ENCODE data around the gene VPS35L. TPM values are rescaled to one million over a fixed set of nuclear protein-coding genes. Genes with fewer than 3 reads are reported as not detected.

The VPS35L gene
- total RNA-seq, 4 donors from 2014 or later: 29.2 to 55.8 (median 44.9) TPM

GRCh38 chr16:19655242-19655777 is 99.8 kb downstream of the VPS35L start:
- TF ChIP-seq CTCF (IDR thresholded peaks at IDR 0.05; ENCODE audit: low read depth): no peak

DNA sequence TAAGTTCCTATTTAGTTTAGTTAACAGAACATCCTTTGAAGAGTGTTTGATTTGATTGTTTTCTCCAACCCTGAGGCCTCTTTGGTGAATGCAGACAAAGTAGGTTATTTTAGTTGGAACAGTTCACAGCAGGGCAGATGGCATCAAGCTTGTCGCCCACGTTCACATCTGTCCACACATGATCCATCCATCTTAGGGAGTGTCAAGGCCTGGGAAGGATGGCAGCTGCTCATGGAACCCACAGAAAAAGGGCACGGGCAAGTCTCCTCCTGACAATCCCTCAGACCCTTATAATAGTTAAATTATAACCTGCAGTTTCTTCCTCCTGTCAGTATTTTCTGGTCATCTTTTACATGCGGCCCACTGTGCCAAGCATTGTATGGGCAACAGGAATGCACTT is 102.3 kb downstream of the VPS35L start:
- no peak for TF ChIP-seq CTCF (IDR thresholded peaks at IDR 0.05; ENCODE audit: low read depth)

GRCh38 chr16:19659554-19659953 is 104.1 kb downstream of the VPS35L start:
- TF ChIP-seq CTCF (IDR thresholded peaks at IDR 0.05; ENCODE audit: low read depth): no peak

GRCh38 chr16:19660432-19660831 is 104.9 kb downstream of the VPS35L start:
- no peak for TF ChIP-seq CTCF (IDR thresholded peaks at IDR 0.05; ENCODE audit: low read depth)

DNA sequence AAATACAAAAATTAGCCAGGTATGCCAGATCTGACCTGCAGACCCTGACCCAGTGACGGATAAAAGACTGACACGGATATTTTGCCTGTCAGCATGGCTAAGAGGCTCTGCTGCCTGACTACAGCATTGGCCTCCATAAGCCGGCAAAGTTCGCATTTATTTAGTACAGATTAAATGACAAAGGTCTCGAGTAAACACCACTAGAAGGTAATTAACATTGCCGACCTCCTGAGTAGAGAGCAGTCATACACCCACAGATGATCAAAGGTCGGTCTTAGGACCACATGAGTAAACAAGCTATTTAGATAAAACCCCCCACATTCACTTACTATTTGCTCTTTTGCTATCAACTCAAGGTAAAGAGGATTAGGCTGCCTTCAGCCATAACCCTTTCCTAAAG is 106.8 kb downstream of the VPS35L start:
- no peak for TF ChIP-seq CTCF (IDR thresholded peaks at IDR 0.05; ENCODE audit: low read depth)

DNA sequence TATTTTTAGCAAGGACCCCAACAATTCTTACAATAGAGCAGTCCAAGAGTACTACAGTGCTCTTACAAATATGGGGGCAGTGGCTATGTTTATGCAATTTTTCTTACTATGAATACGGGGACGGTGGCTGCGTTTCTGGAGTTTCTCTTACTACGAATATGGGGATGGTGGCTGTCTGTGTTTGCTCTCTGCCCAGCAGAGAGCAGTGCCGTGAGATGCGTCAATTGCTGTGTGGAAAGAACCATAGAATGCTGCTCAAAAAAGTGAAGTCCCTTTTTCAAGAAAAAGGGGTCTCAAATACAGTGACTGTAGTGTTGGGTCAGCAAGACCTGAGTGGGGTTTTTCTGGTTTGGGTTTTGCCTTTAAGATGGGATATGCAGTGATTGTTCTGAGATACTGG is 108.7 kb downstream of the VPS35L start:
- no peak for TF ChIP-seq CTCF (IDR thresholded peaks at IDR 0.05; ENCODE audit: low read depth)

- TF ChIP-seq CTCF (IDR thresholded peaks at IDR 0.05; ENCODE audit: low read depth): no peak
These were observed 111.0 kb downstream of the VPS35L start for GRCh38 chr16:19666477-19666876.
